GM18526 (cell line): ENCODE results near the gene PLEKHG4B.

Experiments
- POLR2A ChIP-seq: IDR thresholded peaks from 3 replicates; pipeline ENCODE4 v1.6.1; 2011; ENCODE audit not compliant: insufficient read length; ENCODE audit errors: extremely low read depth

The PLEKHG4B gene

DNA sequence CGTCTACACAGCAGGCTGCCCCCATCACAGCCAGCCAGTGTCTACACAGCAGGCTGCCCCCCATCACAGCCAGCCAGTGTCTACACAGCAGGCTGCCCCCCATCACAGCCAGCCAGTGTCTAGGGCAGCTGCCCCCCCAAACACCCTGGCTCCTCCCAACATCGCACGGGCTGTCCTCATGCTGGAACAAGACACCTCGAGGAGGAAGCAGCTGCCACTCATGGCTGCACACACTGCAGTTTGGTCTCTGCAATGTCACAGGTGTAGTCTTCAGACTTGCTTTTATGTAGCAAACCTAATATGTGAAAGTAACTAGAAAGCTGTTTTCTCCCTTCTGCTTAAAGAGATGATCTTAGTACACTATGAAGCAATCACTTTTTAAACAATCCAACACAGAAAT lies 109.0 kb downstream of the PLEKHG4B start:
- TF ChIP-seq POLR2A: no peak

DNA sequence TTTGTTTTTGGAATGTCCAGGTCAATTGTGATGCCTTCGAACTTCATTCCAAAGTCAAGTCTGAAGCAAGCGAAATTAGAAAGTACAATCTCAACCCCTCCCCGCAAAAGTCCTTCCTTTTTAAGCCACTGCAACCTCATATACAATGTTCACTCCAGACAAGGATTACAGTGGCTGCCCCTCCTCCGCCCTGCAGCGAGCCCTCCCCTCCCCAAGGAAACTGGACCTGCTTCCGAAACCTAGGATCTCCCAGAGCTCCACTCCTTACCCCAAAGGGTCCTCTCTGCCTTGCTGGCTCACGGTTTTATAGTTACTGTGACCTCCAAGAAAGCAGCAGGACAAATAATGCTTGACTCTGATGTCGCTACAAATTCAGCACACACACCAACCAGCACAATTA lies 109.7 kb downstream of the PLEKHG4B start:
- no peak for TF ChIP-seq POLR2A

DNA sequence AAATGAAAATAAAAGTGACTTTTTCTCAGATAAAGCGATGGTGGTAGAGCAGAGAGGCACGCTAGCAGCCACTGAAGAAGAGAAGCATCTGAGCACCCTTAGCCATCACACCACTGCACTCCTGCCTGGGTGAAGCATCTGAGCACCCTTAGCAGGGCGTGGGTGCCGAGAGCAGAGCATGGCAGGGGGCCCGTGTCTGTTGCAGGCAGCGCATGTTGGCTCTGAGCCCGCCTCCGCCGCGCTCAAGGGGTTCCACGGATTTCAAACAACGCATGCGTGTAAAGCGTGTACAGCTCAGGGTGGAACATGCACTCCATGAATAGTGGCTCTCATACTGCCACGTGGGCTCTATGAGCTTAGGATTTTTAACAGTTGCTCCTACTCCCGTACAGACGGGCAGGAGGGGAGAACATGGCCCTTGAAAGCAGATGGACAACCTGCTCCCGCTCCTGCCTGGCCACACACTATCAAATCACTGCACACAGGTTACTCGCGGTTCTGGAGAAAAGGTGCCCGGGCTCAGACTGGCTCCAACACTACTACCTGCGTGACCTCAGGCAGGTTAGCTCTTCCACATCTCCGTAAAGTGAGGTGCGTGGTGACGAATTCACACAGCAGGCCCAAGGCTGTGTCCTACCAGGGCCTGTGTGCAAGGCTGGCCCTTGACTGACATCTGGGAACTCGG lies 111.4 kb downstream of the PLEKHG4B start:
- no peak for TF ChIP-seq POLR2A

DNA sequence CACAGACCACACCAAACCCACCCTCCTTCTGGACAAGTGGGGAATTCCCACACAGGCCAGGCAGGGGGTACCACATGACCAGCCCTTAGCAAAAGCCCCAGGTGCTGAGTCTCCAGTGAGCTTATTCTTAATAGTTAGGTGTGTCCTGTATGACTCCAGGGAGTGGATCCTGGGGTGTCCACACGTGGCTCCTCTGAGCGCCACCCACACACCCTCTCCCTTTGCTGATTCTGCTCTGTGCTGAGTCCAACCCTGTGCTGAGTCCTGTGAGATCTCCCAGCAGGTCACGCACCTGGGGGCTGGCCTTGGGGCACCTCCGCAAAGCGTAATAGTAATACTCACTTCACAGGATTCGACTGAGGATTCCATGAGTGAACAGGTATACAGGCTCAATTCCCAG lies 112.0 kb downstream of the PLEKHG4B start:
- TF ChIP-seq POLR2A: no peak

DNA sequence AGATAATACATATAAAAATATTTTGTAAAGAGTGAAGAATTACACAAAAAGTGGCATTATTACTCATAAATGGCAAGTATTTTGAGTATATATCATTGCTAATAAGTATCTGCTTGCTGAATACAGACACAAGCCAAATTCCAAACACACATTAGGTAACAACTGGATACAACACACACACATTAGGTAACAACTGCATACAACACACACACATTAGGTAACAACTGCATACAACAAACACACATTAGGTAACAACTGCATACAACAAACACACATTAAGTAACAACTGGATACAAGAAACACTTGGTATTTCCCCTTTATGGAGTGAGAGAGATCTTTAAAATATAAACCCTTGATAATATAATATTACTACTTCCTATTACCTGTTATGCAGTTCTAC lies 112.5 kb downstream of the PLEKHG4B start:
- TF ChIP-seq POLR2A: no peak

DNA sequence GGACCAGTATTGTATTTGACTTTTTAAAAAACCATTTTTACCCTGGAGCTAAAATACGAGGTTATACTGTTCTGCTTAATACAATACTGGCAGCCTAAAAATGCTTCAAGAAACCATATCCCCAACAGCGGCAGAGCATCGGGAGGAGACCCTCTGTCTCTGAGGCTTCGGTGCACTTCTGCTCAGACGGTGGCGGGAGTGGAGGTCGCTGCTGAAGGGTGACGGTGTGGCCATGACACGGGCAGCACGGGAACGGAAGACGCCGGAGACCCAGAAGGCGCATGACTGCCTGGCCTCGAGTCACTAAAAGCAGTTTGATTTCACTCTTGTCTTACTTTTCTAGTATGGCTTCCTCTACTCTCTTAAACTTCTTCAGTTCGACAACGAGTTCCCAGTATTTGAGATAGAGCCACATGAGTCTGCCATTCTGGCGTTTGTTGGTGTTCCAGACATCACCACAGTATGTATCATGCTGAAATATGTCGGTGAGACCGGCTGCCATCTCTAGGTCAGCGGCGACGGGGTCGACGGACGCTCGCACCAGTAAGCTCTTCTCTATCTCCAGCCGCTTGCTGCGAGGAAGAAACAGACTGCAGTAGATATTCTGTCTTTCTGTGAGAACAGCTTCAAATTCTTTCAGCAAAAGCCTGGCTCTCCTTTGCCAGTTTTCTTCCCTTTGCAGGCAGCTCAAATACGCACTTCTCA lies 113.2 kb downstream of the PLEKHG4B start:
- no peak for TF ChIP-seq POLR2A

DNA sequence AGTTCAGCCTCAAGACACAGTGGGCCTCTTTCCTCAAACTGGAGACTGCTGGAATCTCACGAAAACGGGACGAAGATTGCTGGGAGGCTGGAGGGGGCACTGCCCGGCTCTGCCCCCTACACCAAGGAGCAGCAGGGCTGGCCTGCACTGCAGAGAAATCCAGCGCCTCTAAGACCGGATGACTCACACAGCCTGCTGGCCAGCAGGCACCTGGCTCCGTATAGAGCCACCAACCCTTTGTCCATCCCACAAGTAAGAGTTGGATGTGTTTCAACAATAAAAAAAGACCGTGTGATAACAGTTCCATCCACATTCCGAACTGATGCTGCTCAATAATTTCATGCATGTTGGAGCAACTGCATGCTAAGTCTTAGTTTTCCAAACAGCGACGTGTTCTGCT lies 114.4 kb downstream of the PLEKHG4B start:
- no peak for TF ChIP-seq POLR2A

DNA sequence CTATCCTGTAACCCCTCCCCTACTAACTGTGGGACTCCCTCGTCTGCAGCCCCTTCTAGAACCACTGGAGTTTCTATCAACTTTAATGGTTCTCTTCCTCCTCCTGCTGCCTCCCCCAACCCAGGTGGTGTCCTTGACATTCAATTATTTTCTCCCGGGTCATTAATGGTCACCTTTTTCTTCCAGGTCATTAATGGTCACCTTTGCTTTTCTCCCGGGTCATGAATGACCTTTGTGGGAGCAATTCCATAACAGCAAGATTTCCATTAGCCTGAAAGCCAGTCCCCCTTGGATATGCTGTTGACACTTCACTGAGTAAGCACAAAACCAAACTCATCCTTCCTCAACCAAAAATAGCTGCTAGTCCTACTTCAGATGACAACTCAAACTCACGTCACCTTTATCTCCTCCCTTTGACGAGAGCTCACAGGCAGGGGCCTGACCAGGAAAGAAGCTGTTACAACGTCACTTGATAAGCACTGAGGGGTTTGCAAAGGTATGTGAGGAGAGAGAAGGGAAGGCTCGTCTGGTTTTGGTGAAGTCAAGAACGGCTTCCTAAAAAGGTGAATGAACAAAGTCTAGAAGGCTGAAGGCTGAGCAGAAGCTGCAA lies 115.1 kb downstream of the PLEKHG4B start:
- TF ChIP-seq POLR2A: no peak

DNA sequence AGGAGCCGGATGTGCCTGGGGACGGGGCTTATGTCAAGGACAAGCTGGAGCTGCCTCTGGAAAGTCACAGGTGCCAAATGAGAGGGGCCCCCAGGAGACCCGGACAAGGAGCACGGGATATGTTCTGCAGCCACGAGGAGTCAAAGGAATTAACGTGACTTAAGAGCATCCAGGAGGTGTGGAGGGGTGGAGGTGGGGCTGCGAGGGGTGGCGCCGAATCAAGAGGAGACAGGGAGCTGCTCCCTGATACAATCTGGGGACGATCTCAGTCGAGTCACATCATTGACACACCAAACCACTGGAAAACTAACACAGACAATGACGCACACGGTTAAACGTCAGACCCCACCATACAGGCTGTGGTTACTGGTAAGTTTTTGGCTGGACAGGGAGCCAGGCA lies 115.6 kb downstream of the PLEKHG4B start:
- TF ChIP-seq POLR2A: no peak

DNA sequence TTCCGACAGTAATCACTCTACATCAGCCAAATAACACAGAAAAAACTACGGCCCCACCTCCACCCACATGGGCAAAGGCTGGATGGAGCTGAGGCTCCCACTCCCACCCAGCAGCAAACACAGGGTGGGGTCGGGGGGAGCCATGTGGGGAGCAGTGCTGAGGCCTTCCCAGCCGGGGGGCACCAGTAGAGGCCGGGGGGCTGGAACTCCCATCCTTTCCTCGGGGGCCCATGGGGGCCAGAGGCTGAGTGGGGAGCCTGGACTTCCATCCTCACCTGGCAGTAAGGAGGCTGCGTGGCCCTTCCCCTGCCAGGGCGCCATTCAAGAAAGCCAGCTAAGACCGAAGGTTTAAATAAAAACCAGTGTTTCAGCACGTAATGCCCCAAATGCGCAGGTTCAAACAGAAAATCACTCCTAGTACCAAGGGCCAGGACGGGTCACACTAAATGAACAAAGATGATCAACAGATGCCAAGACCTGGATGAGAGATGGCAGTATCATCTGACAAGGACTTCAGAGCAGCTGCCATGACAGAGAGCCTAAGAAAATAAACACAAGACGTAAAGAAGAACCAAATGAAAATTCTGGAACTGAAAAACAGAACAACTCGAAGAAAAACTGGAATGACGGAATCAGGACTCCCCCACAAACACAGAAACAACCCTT lies 116.6 kb downstream of the PLEKHG4B start:
- TF ChIP-seq POLR2A: no peak

DNA sequence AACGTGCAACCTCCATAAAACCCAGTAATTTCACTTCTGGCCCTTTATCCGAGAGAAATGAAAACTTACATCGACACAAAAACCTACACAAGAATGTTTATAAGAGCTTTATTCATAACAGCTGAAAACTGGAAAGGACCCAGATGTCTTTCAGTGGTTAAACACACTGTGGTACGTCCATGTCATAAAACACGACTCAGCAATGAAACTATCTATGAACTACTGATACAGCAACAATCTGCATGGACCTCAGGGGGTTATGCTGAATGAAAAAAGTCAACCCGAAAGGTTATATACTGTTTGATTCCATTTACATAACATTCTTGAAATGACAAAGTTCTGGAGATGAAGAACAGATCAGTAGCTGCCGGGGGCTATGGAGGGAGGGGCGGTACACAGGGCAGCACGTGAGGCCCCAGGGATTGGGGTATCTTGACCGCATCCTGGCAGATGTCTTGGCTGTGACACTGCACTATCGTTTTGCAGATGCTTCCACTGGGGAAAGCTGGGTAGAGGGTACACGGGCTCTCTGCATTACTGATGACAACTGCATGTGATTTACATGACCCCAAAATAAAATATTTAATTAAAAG lies 121.9 kb downstream of the PLEKHG4B start:
- no peak for TF ChIP-seq POLR2A

DNA sequence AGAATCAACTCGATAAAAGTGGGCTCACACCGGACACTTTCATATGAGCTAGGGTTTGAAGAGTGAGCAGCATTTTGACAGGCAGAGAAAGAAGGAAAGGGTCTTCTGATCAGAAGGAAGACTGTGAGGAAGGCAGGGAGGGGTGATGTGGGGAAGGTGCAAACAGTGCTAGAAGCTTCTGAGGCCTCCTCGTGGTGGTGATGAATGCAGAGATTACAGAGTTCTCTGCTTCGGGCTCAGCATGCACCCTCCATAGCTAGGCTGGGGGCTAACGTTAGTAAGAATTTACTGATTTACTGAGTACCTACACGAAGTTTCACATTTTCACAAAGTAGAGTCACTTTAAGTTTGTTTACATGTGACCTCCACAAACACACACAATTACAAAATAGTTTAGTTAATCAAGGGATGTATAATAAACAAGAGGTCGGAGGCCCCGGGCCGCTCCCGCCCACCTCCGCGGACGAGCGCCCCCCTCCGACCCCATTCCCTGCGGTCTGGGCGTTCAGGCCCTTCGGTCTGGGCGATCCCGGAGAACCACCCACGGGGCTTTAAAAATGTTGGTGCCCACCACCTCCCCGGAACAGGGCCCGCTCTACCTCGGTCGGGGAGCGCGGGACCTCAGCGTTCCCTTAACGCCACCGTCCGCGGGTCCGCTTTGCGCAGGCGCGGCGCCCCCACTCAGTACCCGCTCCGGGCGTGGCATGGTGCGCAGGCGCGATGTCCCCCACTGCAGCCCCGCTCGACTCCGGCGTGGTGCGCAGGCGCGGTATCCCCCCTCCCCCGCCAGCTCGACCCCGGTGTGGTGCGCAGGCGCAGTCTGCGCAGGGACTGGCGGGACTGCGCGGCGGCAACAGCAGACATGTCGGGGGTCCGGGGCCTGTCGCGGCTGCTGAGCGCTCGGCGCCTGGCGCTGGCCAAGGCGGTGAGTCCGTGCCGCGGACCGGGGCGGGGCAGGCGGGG lies 125.8 kb downstream of the PLEKHG4B start, which contains the start of the genes CCDC127 and SDHA:
TSS of gene CCDC127 (minus strand) at position 660 of the 963 bp plus-strand sequence. CDS start 1,304 bp downstream, outside the sequence.
TSS of gene SDHA (plus strand) at position 827 of the 963 bp plus-strand sequence. CDS start at position 863, 36 bp downstream.
- peak; percentile 85 for TF ChIP-seq POLR2A

DNA sequence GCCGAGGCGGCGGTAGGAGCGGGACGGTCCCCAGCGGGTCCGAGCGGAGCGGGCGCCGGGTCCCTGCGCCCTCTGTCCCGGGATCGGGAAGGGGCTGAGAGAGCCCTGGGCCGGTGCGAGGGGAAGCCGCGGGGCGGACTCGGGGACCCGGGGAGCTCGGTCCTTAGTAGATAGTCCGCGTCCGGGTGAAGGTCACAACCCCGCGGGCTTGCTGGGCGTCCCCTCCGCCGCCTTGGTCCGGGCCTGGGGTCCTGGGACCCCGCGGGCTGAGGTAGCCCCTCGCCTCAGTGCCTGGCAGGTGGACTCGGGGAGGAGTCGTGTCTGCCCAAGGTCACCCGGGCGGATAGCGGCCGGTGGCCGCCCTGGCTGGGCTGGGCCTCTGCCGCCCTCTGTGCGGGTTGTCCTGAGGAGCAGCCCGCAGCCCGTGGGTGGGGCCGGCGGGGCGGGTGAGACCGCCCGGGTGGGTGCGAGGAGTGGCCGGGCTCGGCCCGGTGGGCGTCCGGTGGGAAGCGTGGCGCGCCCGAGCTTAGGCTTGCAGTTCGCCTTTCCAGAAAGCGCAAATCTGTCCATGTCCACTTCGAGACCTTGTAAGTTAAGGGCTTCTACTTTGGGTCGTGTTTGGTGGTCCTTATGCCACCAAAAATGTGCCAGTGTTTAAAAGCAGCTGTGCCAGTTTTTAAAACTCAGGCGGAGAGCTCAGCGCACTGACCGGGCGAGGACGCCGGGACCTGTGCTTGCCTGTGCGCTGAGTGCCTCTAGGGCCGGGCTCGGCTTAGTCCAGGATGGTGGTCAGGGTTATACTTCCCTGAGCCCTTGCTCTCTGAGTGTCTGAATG lies 126.7 kb downstream of the PLEKHG4B start:
- TF ChIP-seq POLR2A: no peak
